Brain pericyte (primary cell): ENCODE measurements around the gene USP14.
"Not testable (repeated sequence)": the region's sequence is repeated elsewhere in the genome, so short reads cannot be mapped to it uniquely, and the experiment has no call there.

Experiments
- DNase-seq: peaks from one replicate; pipeline ENCODE4 v3.0.0-alpha.2; 2012; ENCODE audit warnings: low read depth, low spot score

The USP14 gene

DNA sequence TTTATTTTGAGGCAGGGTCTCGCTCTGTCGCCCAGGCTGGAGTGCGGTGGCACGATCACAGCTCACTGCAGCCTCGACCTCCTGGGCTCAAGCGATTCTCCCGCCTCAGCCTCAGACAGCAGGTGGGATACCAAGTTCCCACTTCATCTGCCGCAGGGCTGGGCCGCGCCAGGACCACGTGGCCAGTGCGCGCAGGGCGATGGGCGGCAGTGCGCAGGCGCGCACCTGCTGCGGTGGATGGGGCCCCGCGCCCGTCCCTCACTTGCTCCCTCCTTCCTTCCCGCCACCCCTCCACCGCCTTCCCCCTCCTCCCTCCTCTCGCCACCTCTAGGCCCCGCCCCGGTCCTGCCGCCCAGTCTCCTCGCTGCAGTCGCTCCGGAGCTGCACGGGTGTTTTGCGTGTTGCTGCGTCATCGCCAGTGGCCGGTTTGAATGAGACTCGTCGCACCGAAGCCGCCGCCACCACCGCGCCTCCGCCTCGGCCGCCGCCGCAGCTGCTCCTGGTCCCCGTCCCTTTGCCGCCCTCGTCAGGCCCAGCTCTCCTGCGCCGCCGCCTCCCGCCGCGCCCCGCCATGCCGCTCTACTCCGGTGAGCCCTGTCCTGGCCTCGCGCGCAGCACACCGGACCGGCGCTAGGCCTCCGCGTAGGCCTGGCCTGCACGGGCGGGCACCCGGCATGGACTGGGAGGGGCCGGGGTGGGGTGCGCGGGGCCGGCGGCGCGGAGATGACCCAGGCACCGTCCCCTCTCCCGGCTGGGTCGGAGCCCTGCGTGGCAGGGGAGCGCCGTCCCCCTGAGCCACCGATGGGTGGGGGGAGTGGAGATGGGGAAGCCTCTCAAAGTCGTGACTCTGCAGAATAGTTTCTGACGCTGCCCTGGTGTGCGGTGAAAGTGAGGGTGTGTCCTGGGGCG lies at the start of gene USP14:
Gene USP14 (plus strand): TSS at position 430 of the 909 bp plus-strand sequence. CDS start 142 bp downstream, at position 572.
- peak; percentile 86 for DNase-seq

GRCh38 chr18:108665-109063 lies 49.7 kb upstream of the USP14 start:
- not testable (repeated sequence) for DNase-seq

DNA sequence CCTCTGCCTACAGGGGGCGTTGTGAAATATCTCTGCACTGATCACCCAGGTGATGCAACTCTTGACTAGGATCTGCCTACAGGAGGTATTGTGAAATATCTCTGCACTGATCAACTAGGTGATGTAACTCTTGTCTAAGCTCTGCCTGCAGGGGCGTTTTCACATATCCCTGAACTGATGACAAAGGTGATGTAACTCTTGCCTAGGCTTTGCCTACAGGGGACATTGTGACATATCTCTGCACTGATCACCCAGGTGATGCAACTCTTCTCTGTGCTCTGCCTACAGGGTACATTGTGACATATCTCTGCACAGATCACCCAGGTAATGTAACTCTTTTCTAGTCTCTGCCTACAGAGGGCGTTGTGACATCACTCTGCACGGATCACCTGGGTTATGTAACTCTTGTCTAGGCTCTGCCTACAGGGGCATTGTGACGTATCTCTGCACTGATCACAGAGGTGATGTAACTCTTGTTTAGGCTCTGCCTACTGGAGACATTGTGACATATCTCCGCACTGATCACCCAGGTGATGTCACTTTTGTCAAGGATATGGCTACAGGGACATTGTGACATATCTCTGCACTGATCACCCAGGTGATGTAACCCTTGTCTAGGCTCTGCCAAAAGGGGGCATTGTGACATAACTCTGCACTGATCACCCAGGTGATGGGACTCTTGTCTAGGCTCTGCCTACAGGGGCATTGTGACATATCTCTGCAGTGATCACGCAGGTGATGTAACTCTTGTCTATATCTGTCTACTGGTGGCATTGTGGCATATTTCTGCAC lies 49.0 kb upstream of the USP14 start:
- not testable (repeated sequence) for DNase-seq

GRCh38 chr18:109922-110261 lies 48.5 kb upstream of the USP14 start:
- DNase-seq: not testable (repeated sequence)

DNA sequence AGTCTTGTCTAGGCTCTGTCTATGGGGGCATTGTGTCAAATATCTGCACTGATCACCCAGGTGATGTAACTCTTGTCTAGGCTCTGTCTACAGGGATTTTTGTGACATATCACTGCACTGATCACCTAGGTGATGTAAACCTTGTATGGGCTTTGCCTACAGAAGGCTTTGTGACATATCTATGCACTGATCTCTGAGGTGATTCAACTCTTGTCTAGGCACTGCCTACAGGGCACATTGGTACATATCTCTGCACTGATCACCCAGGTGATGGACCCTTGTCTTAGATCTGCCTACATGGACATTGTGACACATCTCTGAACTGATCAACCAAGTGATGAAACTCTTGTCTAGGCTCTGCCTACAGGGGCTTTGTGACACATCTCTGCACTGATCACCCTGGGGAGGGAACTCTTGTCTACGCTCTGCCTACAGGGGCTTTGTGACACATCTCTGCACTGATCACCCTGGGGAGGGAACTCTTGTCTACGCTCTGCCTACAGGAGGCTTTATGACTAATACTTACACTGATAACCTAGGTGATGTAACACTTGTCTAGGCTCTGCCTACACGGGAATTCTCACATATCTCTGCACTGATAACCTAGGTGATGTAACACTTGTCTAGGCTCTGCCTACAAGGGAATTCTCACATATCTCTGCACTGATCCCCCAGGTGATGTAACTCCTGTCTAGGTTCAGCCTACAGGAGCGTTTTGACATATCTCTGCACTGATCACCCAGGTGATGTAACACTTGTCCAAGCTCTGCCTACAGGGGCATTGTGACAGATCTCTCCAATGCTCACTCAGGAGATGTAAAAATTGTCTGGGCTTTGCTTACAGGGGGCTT lies 47.8 kb upstream of the USP14 start:
- not testable (repeated sequence) for DNase-seq

- no peak for DNase-seq
These were observed 46.9 kb upstream of the USP14 start for GRCh38 chr18:111306-112014.

DNA sequence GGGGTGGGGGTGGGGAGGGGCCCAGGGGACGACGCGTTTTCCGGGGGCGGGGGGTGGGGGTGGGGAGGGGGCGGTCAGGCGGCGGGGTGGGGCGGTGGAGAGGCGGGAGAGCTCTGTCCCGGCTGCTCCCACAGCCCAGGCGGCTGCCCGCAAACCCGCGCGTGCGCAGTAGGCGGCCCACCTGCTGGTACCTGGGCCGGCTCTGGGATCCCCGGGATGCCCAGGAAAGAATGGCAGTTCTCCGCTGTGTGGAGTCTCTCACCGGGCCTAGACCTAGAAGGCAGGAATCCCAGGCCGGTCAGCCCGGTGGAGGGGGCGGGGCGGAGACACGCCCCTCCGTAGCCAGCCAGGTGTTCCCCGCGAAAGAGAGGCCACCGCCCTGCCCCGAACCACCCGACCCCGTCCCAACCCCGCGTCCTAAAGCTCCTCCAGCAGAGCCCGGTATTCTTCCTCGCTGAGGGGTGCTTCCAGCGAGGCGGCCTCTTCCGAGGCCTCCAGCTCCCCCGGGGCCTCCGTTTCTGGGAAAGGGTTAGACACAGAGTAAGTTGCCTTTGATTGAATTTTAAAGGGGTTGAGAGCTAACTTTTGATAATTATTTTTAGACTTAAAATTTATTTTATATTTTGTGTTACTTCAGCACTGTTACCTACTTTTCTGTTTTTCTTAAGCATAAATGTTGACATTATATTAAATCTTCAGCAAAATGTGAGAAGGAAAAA lies 46.2 kb upstream of the USP14 start:
- not testable (repeated sequence) for DNase-seq

GRCh38 chr18:120539-121260 lies 37.7 kb upstream of the USP14 start:
- not testable (repeated sequence) for DNase-seq

GRCh38 chr18:135045-135444 lies 23.3 kb upstream of the USP14 start:
- DNase-seq: no peak

GRCh38 chr18:136433-136832 lies 21.9 kb upstream of the USP14 start:
- no peak for DNase-seq

DNA sequence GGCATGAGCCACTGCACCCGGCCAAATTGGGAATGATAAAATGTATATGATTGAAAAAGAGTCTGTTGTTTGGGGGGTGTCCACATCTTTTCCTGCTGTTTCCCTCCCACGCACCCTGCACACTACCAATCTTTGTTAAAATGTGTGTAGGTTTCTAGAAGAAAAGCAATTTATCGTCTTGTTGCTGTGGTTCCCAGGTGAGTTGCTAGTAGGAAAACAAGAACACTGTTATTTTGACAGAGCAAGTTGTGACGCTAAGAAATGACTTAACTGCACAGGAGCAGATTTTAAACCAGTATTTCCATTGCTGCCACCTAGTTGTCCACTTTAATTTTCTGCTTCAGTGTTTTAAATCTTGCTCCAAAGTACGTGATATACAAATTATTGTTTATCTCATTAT lies 21.0 kb upstream of the USP14 start:
- DNase-seq: no peak

DNA sequence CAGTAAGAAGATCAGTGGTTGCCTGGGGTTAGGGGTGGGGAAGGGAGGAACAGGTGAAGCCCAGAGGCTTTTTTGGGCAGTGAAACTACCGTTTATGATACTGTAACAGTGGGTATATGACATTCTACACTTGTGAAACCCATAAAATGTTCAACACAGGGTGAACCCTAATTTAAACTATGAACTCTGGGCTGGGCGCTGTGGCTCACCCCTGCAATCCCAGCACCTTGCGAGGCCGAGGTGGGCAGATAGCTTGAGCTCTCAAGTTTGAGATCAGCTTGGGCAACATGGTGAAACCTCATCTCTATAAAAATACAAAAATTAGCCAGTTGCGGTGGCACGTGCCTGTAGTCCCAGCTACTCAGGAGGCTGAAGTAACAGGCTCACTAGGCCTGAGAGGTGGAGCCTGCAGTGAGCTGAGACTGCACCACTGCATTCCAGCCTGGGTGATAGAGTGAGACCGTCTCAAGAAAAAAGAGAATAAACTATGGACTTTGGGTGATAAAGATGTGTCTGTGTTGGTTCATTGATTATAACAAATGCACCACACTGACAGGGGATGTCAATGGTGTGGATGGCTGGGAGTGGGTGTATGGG lies 17.6 kb upstream of the USP14 start:
- no peak for DNase-seq

DNA sequence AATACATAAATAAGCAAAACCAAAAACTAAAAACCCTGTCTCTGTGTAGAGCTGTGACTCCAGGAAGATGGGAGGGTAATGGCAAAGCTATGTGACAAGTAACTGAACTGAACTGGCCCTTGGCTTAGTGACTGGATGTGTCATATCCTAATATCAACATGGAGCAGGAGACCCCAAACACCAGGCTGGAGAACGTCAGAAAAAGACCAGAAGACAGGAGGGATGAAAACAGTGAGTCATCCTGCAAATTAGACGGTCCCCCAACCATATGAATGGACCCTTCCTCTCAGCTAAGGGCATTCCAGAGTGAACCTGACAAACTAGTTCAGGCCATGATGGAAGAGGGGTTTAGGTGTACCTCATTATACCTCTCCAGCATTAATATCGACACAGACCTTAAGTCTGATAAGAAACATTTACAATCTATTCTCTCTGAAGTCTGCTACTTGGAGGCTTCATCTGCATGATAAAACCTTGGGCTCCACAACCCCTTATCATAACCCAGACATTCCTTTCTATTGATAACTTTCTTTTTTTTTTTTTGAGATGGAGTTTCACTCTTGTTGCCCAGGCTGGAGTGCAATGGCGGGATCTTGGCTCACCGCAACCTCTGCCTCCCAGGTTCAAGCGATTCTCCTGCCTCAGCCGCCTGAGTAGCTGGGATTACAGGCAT lies 15.6 kb upstream of the USP14 start:
- DNase-seq: not testable (repeated sequence)

GRCh38 chr18:148841-149240 lies 9.5 kb upstream of the USP14 start:
- no peak for DNase-seq

DNA sequence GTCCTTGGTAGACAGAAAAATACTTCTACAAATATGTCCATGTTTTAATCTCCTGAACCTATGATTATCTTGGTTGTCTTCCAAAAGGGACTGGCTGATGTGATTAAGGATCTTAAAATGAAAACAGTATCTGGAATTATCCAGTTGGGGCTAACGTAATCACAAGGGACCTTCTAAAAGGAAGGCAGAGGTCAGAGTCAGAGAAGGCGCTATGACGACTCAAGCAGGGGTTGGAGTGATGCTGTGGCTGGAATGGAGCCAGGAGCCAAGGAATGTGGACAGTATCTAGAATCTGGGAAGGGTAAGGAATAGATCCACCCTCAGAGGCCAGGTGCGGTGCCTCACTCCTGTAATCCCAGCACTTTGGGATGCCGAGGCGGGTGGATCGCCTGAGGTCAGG lies 4.2 kb upstream of the USP14 start:
- no peak for DNase-seq

- DNase-seq: no peak
These were observed 2.7 kb upstream of the USP14 start for GRCh38 chr18:155688-156087.

- DNase-seq: no peak
These were observed 1.7 kb upstream of the USP14 start for GRCh38 chr18:156514-157230.

- DNase-seq: no peak
These were observed 788 bp downstream of the USP14 start for GRCh38 chr18:159037-159652.
